ENCODE results near the gene DLGAP1. TPM values are rescaled to one million over a fixed set of nuclear protein-coding genes. Genes with fewer than 3 reads are reported as not detected.

Gene DLGAP1
- total and polyA plus RNA-seq, 4 donors: 0.06 to 1.2 (median 0.17) TPM; not detected in 1

GRCh38 chr18:3950668-3951404 is 504.3 kb downstream of the DLGAP1 start (continued):
- no peak for TF ChIP-seq RXRA (IDR thresholded peaks at IDR 0.05)
- no peak for TF ChIP-seq EGR1 (IDR thresholded peaks at IDR 0.05; ENCODE audit: low read depth in 2 of 2)
- TF ChIP-seq REST (IDR thresholded peaks at IDR 0.05): no peak

- H3K27ac ChIP-seq (ENCODE audit: low read depth in 1 of 2, low read length in 2 of 2): no peak overlapping the region
- H3K4me1 ChIP-seq (ENCODE audit: control insufficient read depth in 4 of 4, insufficient read depth in 4 of 4, low read length in 3 of 4): no peaks in the 10 kb centered on the region
- no peaks in the 10 kb centered on the region for H3K27me3 ChIP-seq (ENCODE audit: control insufficient read depth in 4 of 4, insufficient read depth in 4 of 4, low read length in 3 of 4)
- no peak overlapping the region for H3K4me3 ChIP-seq (ENCODE audit: low read depth in 1 of 3, low read length in 3 of 3)
- DNase-seq (ENCODE audit: low spot score): no peak
- no peak overlapping the region for H3K9ac ChIP-seq (ENCODE audit: low read depth in 1 of 2, low read length in 2 of 2)
- TF ChIP-seq RXRA (IDR thresholded peaks at IDR 0.05) (no peak), FOXA1 (IDR thresholded peaks at IDR 0.05) (no peak), RAD21 (IDR thresholded peaks at IDR 0.05) (no peak), EGR1 (IDR thresholded peaks at IDR 0.05; ENCODE audit: low read depth in 2 of 2) (no peak), ZBTB33 (IDR thresholded peaks at IDR 0.05) (no peak)
- H3K9me3 ChIP-seq (ENCODE audit: control insufficient read depth in 4 of 4, low read length in 3 of 4): no peaks in the 10 kb centered on the region
- no peaks in the 10 kb centered on the region for H3K36me3 ChIP-seq (ENCODE audit: control insufficient read depth in 4 of 4, insufficient read depth in 3 of 4, low read depth in 1 of 4, low read length in 3 of 4)
Observed at GRCh38 chr18:3948958-3949357, 506.1 kb downstream of the DLGAP1 start.

- Histone ChIP-seq H3K9ac (ENCODE audit: low read depth in 1 of 2, low read length in 2 of 2) (no peak overlapping the region), H3K36me3 (ENCODE audit: control insufficient read depth in 4 of 4, insufficient read depth in 3 of 4, low read depth in 1 of 4, low read length in 3 of 4) (no peaks in the 10 kb centered on the region), H3K9me3 (ENCODE audit: control insufficient read depth in 4 of 4, low read length in 3 of 4) (no peaks in the 10 kb centered on the region), H3K4me1 (ENCODE audit: control insufficient read depth in 4 of 4, insufficient read depth in 4 of 4, low read length in 3 of 4) (no peaks in the 10 kb centered on the region), H3K4me3 (ENCODE audit: low read depth in 1 of 3, low read length in 3 of 3) (no peak overlapping the region), H3K27me3 (ENCODE audit: control insufficient read depth in 4 of 4, insufficient read depth in 4 of 4, low read length in 3 of 4) (no peaks in the 10 kb centered on the region), H3K27ac (ENCODE audit: low read depth in 1 of 2, low read length in 2 of 2) (no peak overlapping the region)
- 80% methylated on average over 3 of the region's 3 CpGs for WGBS
- DNase-seq (ENCODE audit: low spot score): no peak
- TF ChIP-seq REST (IDR thresholded peaks at IDR 0.05) (no peak), RAD21 (IDR thresholded peaks at IDR 0.05) (no peak), ATF3 (IDR thresholded peaks at IDR 0.05) (no peak), YY1 (IDR thresholded peaks at IDR 0.05) (no peak), EGR1 (IDR thresholded peaks at IDR 0.05; ENCODE audit: low read depth in 2 of 2) (no peak), FOXA1 (IDR thresholded peaks at IDR 0.05) (no peak), HNF4A (conservative IDR thresholded peaks at IDR 0.05) (no peak), SP1 (IDR thresholded peaks at IDR 0.05) (no peak), RXRA (IDR thresholded peaks at IDR 0.05) (no peak), NR2F2 (IDR thresholded peaks at IDR 0.05) (no peak), HNF4G (IDR thresholded peaks at IDR 0.05) (no peak), FOXA2 (IDR thresholded peaks at IDR 0.05) (no peak), GABPA (IDR thresholded peaks at IDR 0.05 in 1 of 2, conservative IDR thresholded peaks at IDR 0.05 in 1 of 2) (no peak), TAF1 (conservative IDR thresholded peaks at IDR 0.05) (no peak), CTCF (IDR thresholded peaks at IDR 0.05; ENCODE audit: low read depth, low read length, missing input control) (no peak), JUND (IDR thresholded peaks at IDR 0.05) (no peak), MAX (IDR thresholded peaks at IDR 0.05) (no peak)
Observed at GRCh38 chr18:3947383-3947782, 507.7 kb downstream of the DLGAP1 start.

All from liver (tissue), 9 donors.